Measurements from ENCODE around the gene SOAT1. TPM values are rescaled to one million over a fixed set of nuclear protein-coding genes. Genes with fewer than 3 reads are reported as not detected.
"Not testable (repeated sequence)": the region's sequence is repeated elsewhere in the genome, so short reads cannot be mapped to it uniquely, and the experiment has no call there.

Gene SOAT1
- total and polyA plus RNA-seq, 11 donors: 2.0 to 34.8 (median 7.9) TPM

DNA sequence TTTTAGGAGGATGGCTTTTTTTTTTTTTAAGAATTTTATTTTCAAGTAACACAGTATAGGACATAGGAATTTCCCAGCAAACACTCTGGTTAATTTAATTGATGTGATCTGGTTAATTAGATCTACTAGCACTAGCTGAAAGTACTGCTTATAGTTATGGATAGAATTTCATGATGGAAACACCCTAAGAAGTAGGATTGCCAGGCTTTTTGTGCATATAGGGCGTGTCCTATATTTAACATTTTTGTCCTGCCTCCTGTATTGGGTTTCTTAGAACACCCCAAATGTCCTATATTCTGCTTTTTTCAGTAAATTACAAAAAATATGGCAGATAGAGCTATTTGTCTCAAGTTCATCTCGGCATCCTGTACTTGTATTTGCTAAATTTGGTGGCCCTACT lies 58.6 kb downstream of the SOAT1 start:
- H3K4me1 ChIP-seq: peaks cover 0 to 12% (median 0%) of the 10 kb centered on the region in 12 donors
- H3K4me3 ChIP-seq: no peak overlapping the region
- H3K9me3 ChIP-seq: no peaks in the 10 kb centered on the region
- DNase-seq (no peak), ATAC-seq (no peak)
- no peaks in the 10 kb centered on the region for H3K27me3 ChIP-seq
- 93 to 98% (median 97%) methylated on average over 2 of the region's 2 CpGs for WGBS, 4 donors
- no peak overlapping the region for H3K27ac ChIP-seq
- intact Hi-C loops (cut with DNase I): loop anchor here in 1 of 10 donors (10.0 kb wide), 1 partner anchor 57 kb away; the partner anchor contains the start of gene SOAT1
- H3K36me3 ChIP-seq: peaks cover 0 to 88% (median 35%) of the 10 kb centered on the region in 9 donors
- TF ChIP-seq, protein P1, sequence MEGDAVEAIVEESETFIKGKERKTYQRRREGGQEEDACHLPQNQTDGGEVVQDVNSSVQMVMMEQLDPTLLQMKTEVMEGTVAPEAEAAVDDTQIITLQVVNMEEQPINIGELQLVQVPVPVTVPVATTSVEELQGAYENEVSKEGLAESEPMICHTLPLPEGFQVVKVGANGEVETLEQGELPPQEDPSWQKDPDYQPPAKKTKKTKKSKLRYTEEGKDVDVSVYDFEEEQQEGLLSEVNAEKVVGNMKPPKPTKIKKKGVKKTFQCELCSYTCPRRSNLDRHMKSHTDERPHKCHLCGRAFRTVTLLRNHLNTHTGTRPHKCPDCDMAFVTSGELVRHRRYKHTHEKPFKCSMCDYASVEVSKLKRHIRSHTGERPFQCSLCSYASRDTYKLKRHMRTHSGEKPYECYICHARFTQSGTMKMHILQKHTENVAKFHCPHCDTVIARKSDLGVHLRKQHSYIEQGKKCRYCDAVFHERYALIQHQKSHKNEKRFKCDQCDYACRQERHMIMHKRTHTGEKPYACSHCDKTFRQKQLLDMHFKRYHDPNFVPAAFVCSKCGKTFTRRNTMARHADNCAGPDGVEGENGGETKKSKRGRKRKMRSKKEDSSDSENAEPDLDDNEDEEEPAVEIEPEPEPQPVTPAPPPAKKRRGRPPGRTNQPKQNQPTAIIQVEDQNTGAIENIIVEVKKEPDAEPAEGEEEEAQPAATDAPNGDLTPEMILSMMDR (IDR thresholded peaks at IDR 0.05): no peak
- TF ChIP-seq POLR2A (IDR thresholded peaks at IDR 0.05): no peak

DNA sequence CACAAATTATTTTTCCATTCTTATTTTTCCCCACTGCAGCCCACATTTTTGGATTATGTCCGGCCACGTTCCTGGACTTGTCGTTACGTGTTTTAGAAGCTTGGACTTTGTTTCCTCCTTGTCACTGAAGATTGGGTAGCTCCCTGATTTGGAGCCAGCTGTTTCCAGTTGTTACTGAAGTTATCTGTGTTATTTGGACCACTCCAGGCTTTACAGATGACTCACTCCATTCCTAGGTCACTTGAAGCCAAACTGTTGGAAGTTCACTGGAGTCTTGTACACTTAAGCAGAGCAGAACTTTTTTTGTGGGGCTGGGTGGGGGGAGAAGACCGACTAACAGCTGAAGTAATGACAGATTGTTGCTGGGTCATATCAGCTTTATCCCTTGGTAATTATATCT lies 59.9 kb downstream of the SOAT1 start:
- Histone ChIP-seq H3K4me3 (no peak overlapping the region), H3K9me3 (no peaks in the 10 kb centered on the region), H3K27ac (peak overlapping the region in 3 of 12 donors; percentile 31 to 41 (median 38)), H3K27me3 (no peaks in the 10 kb centered on the region), H3K4me1 (peaks cover 0 to 12% (median 0%) of the 10 kb centered on the region in 12 donors), H3K36me3 (peaks cover 0 to 76% (median 27%) of the 10 kb centered on the region in 9 donors)
- TF ChIP-seq POLR2A (IDR thresholded peaks at IDR 0.05): no peak
- TF ChIP-seq, protein P1 (IDR thresholded peaks at IDR 0.05): no peak
- peak; percentile 81 to 99 (median 95) for ATAC-seq
- peak in 4 of 5 donors; percentile 38 to 64 (median 46) for DNase-seq
- intact Hi-C loops (cut with DNase I): loop anchor here in 1 of 10 donors (10.0 kb wide), 1 partner anchor 59 kb away; the partner anchor contains the start of gene SOAT1
- 46 to 53% (median 51%) methylated on average over 5 of the region's 5 CpGs for WGBS, 4 donors

DNA sequence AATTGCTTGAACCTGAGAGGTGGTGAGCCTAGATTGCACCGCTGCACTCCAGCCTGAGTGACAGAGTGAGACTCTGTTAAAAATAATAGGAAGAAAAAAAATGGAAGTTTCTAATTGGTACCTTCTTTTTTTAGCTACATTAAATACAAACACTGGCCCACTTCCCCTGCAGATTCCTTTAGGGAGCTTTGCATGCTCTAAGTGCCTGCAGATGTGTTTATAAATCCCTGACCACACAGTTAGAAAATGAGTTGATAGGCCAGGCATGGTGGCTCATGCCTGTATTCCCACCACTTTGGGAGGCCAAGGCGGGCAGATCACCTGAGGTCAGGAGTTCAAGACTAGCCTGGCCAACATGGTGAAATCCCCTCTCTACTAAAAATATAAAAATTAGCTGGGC lies 68.0 kb downstream of the SOAT1 start:
- not testable (repeated sequence) for H3K27me3 ChIP-seq, H3K27ac ChIP-seq, H3K9me3 ChIP-seq, DNase-seq, H3K4me3 ChIP-seq, ATAC-seq, H3K36me3 ChIP-seq
- intact Hi-C loops (cut with DNase I): loop anchor here in 3 of 10 donors (10.0 kb wide), 4 partner anchors 67 to 817 kb away; partner anchors contain the start of genes ABL2 (in 1 of the 3) and SOAT1 (in 1 of the 3)
- peaks cover 0 to 10% (median 1%) of the 10 kb centered on the region in 12 donors for H3K4me1 ChIP-seq
- WGBS, 4 donors: 88 to 98% (median 93%) methylated on average over 2 of the region's 2 CpGs

DNA sequence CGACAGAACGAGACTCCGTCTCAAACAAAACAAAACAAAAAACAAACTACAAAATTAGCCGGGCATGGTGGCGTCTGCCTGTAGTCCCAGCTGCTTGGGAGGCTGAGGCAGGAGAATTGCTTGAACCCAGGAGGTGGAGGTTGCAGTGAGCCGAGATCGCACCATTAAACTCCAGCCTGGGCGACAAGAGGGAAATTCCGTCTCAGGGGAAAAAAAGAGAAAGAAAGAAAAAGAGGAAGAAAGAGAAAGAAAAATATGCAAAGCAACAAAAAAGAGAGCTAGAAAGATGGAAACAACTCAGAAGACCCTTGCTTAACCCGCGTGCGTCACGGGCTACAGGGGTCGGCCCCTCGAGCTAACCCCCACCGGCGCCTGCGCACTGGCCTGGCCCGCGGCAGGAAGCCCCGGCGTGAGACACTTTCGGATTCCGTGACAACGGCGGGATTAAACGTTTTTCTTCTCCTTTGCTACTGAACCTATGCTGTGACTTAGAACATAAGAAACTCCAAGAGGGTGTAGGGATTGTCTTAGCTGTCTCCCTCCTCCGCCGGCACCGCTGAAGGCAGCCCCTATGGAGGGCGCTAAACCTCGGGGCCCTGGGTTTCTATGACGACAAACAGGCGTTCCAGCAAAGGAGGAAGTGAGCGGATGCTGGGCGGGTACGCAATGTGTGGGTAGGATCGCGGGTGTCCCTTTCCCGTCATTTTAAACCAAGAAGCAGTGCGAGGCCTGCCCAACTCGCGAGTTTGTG lies 71.9 kb downstream of the SOAT1 start, which contains the start of gene AXDND1:
Gene AXDND1 (plus strand): TSS at position 630 of the 751 bp plus-strand sequence. CDS start 539 bp downstream, outside the sequence.
- Histone ChIP-seq H3K27me3 (no peaks in the 10 kb centered on the region), H3K4me1 (peaks cover 0 to 10% (median 1%) of the 10 kb centered on the region in 12 donors), H3K36me3 (no peaks in the 10 kb centered on the region), H3K4me3 (peak within 1 kb of the TSS; percentile 50 to 79 (median 70)), H3K27ac (peak within 1 kb of the TSS; percentile 72 to 99 (median 90)), H3K9me3 (no peaks in the 10 kb centered on the region)
- intact Hi-C loops (cut with DNase I): loop anchor here (2.0 to 10.0 kb wide), 12 partner anchors 71 to 821 kb away; partner anchors contain the start of genes SOAT1 (in 5 of the 10), TOR3A (in 2 of the 10), ABL2 (in 1 of the 10) and FAM20B (in 1 of the 10)
- TF ChIP-seq POLR2A (IDR thresholded peaks at IDR 0.05): peak in 1 of 2 donors; percentile 52
- TF ChIP-seq, protein P1 (IDR thresholded peaks at IDR 0.05): peak in 2 of 12 donors; percentile 31 to 57
- ATAC-seq (peak; percentile 90 to 98 (median 98)), DNase-seq (peak; percentile 87 to 93 (median 88))
- WGBS, 4 donors: 8 to 10% (median 10%) methylated on average over 41 to 43 of the region's 43 CpGs

Measured in heart left ventricle (tissue), 16 donors.